ENCODE results near the gene TLE7. TPM values are rescaled to one million over a fixed set of nuclear protein-coding genes. Genes with fewer than 3 reads are reported as not detected.

The TLE7 gene
- total RNA-seq, 4 donors from 2014 or later: not detected

DNA sequence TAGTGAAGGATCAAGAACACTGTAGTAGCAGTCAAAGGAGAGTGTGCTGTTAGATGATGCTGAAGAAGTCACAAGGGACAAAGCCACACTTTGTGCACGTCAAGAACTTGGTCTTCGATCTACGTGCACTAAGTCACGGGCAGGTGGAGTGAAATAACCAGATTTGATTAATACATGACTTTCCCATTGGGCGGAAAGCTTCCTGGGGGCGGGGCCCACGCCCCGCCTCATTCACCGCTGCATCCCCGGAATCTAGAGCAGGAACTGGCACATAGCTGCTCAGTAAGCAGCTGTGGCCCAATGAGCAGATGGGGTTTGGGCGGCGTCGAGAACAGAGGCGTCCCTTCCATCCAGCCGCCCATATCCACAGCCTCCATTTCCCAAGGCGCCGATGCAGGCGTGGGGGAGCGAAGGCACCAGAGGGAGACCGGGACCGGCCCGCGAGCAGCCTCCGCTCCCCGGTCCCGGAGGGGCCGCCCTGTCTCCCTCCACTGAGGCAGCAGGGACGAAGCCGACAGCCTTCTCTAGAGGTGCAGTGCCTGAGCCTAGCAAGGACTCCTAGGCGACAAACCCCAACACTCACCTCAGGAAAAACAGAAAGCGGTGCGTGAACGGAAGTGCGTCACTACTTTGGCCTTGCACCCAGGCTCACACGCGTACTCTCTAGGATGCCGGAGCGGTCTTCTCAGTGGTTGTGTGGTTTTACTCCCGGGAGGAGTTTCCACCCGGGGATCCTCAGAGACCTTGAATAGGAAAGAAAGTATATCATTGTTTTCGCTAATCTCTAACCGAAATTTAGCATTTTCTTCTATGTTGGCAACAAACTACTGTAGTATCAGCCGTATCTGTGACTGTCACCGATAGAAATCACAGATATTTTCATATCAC is 42.4 kb upstream of the TLE7 start:
- H3K4me1 ChIP-seq: peaks cover 6 to 17% (median 16%) of the 10 kb centered on the region in 4 donors
- peak overlapping the region; percentile 93 to 98 (median 94) for H3K27ac ChIP-seq (replicated peaks in 1 of 4)
- TF ChIP-seq EP300 (IDR thresholded peaks at IDR 0.05) (no peak), POLR2AphosphoS5 (IDR thresholded peaks at IDR 0.05) (peak; percentile 95 to 97), POLR2A (IDR thresholded peaks at IDR 0.05; ENCODE audit: low read depth) (peak; percentile 32)
- H3K36me3 ChIP-seq: peaks cover 0 to 13% (median 0%) of the 10 kb centered on the region in 4 donors
- WGBS: 1% methylated on average over 24 of the region's 44 CpGs
- H3K4me3 ChIP-seq: peak overlapping the region; percentile 69 to 95 (median 83)
- intact Hi-C loops (cut with DNase I): loop anchor here (1.0 kb wide), 1 partner anchor 22 kb away; the partner anchor contains the start of gene ZNF23
- H3K9me3 ChIP-seq: no peaks in the 10 kb centered on the region
- DNase-seq (ENCODE audit: extremely low spot score): peak; percentile 98
- no peaks in the 10 kb centered on the region for H3K27me3 ChIP-seq

- H3K4me1 ChIP-seq: peaks cover 6 to 17% (median 16%) of the 10 kb centered on the region in 4 donors
- WGBS: 92% methylated on average over 5 of the region's 5 CpGs
- intact Hi-C loops (cut with DNase I): no loop called here
Measured at GRCh38 chr16:71482569-71482968, 40.7 kb upstream of the TLE7 start.

DNA sequence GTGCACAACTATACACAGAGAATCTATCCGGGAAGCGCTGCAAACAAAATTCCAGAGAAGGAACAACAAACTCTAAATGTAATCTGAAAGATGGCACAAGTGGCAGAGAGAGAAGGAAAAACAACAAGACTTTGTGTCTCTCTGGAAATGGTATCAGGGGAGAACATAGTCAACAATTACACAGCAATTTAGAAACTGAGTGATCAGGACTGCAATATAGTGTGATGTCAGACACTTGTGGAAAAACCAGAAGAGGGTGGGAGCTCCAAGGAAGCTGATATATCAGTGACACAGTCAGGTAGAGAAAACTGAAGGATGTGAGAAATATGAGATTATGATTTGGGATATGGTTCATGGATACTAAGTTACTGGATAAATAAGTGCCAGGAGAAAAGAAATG is 39.1 kb upstream of the TLE7 start:
- Histone ChIP-seq H3K27ac (replicated peaks in 1 of 4) (no peak overlapping the region), H3K4me1 (peaks cover 6 to 17% (median 16%) of the 10 kb centered on the region in 4 donors), H3K36me3 (peaks cover 16 to 44% (median 28%) of the 10 kb centered on the region in 4 donors), H3K4me3 (no peak overlapping the region), H3K9me3 (no peaks in the 10 kb centered on the region), H3K27me3 (no peaks in the 10 kb centered on the region)
- no peak for DNase-seq (ENCODE audit: extremely low spot score)
- 100% methylated on average over 2 of the region's 2 CpGs for WGBS
- TF ChIP-seq POLR2AphosphoS5 (IDR thresholded peaks at IDR 0.05): no peak
- TF ChIP-seq, protein P1, sequence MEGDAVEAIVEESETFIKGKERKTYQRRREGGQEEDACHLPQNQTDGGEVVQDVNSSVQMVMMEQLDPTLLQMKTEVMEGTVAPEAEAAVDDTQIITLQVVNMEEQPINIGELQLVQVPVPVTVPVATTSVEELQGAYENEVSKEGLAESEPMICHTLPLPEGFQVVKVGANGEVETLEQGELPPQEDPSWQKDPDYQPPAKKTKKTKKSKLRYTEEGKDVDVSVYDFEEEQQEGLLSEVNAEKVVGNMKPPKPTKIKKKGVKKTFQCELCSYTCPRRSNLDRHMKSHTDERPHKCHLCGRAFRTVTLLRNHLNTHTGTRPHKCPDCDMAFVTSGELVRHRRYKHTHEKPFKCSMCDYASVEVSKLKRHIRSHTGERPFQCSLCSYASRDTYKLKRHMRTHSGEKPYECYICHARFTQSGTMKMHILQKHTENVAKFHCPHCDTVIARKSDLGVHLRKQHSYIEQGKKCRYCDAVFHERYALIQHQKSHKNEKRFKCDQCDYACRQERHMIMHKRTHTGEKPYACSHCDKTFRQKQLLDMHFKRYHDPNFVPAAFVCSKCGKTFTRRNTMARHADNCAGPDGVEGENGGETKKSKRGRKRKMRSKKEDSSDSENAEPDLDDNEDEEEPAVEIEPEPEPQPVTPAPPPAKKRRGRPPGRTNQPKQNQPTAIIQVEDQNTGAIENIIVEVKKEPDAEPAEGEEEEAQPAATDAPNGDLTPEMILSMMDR (IDR thresholded peaks at IDR 0.05): no peak
- TF ChIP-seq EP300 (IDR thresholded peaks at IDR 0.05): no peak
- no peak for TF ChIP-seq POLR2A (IDR thresholded peaks at IDR 0.05; ENCODE audit: low read depth)
- intact Hi-C loops (cut with DNase I): no loop called here

More at GRCh38 chr16:71482569-71482968, 40.7 kb upstream of the TLE7 start:
- H3K27ac ChIP-seq (replicated peaks in 1 of 4): no peak overlapping the region
- H3K4me3 ChIP-seq: no peak overlapping the region
- peaks cover 7 to 28% (median 12%) of the 10 kb centered on the region in 4 donors for H3K36me3 ChIP-seq
- no peaks in the 10 kb centered on the region for H3K27me3 ChIP-seq
- no peak for DNase-seq (ENCODE audit: extremely low spot score)
- no peaks in the 10 kb centered on the region for H3K9me3 ChIP-seq
- TF ChIP-seq, protein P1 (IDR thresholded peaks at IDR 0.05): no peak
- TF ChIP-seq POLR2AphosphoS5 (IDR thresholded peaks at IDR 0.05) (no peak), POLR2A (IDR thresholded peaks at IDR 0.05; ENCODE audit: low read depth) (no peak), EP300 (IDR thresholded peaks at IDR 0.05) (no peak)

GRCh38 chr16:71479420-71479819 is 37.6 kb upstream of the TLE7 start:
- no peaks in the 10 kb centered on the region for H3K9me3 ChIP-seq
- no peak overlapping the region for H3K4me3 ChIP-seq
- H3K27me3 ChIP-seq: no peaks in the 10 kb centered on the region
- DNase-seq (ENCODE audit: extremely low spot score): no peak
- no peak overlapping the region for H3K27ac ChIP-seq (replicated peaks in 1 of 4)
- peaks cover 6 to 12% (median 10%) of the 10 kb centered on the region in 4 donors for H3K4me1 ChIP-seq
- intact Hi-C loops (cut with DNase I): no loop called here
- TF ChIP-seq, protein P1 (IDR thresholded peaks at IDR 0.05): peak in 1 of 3 experiments; percentile 10
- TF ChIP-seq POLR2AphosphoS5 (IDR thresholded peaks at IDR 0.05) (no peak), EP300 (IDR thresholded peaks at IDR 0.05) (no peak), POLR2A (IDR thresholded peaks at IDR 0.05; ENCODE audit: low read depth) (no peak)
- H3K36me3 ChIP-seq: peaks cover 25 to 59% (median 43%) of the 10 kb centered on the region in 4 donors
- 57% methylated on average over 3 of the region's 3 CpGs for WGBS

- Histone ChIP-seq H3K4me1 (no peaks in the 10 kb centered on the region), H3K4me3 (no peak overlapping the region), H3K27me3 (no peaks in the 10 kb centered on the region), H3K27ac (replicated peaks in 1 of 4) (no peak overlapping the region), H3K9me3 (no peaks in the 10 kb centered on the region), H3K36me3 (peaks cover 25 to 72% (median 53%) of the 10 kb centered on the region in 4 donors)
- intact Hi-C loops (cut with DNase I): no loop called here
- WGBS: 91% methylated on average over 4 of the region's 4 CpGs
- no peak for DNase-seq (ENCODE audit: extremely low spot score)
- TF ChIP-seq, protein P1 (IDR thresholded peaks at IDR 0.05): no peak
- TF ChIP-seq POLR2A (IDR thresholded peaks at IDR 0.05; ENCODE audit: low read depth) (no peak), EP300 (IDR thresholded peaks at IDR 0.05) (no peak), POLR2AphosphoS5 (IDR thresholded peaks at IDR 0.05) (no peak)
Measured at GRCh38 chr16:71476457-71477124, 34.7 kb upstream of the TLE7 start.

All from esophagus muscularis mucosa (tissue), 4 donors.